HUDEP-2 (cell line): Measurements from ENCODE around the gene SP7.
A peak's percentile ranks its signal among the peaks of the same experiment; 100 is the strongest.
"Not testable (repeated sequence)": the region's sequence is repeated elsewhere in the genome, so short reads cannot be mapped to it uniquely, and the experiment has no call there.

Source experiments
- DNase-seq, 76 experiments: peaks; one replicate each; lab custom pipeline; 2025; ENCODE audit not compliant: unreplicated experiment in 76 of 76; lab: John Stamatoyannopoulos, UW

Gene SP7

DNA sequence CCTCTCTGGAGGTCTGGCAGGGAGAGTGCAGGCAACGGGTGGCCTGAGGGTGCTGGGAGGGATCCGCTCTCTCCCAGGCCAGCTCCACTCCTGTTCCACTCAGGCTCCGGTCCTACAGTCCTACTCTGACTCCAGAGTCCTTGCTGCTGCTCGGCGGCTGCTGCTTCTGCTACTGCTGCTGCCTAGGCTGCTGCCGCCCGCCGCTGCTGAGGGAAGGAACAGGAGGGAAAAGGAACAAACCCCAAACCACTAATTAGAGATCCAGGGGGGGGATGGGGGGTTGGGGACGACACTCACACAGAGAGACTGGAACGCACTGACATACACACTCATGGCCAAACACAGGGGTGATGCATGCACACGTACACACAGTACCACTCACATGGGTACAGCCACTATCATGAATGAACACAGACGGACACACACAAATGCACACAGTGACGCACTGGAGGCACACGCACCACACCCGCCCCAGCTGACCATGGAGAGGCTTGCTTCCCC lies at the start of gene SP7:
Gene SP7 (minus strand): TSS at position 174 of the 501 bp plus-strand sequence. CDS start 708 bp downstream, outside the sequence.
- DNase-seq: no peak

DNA sequence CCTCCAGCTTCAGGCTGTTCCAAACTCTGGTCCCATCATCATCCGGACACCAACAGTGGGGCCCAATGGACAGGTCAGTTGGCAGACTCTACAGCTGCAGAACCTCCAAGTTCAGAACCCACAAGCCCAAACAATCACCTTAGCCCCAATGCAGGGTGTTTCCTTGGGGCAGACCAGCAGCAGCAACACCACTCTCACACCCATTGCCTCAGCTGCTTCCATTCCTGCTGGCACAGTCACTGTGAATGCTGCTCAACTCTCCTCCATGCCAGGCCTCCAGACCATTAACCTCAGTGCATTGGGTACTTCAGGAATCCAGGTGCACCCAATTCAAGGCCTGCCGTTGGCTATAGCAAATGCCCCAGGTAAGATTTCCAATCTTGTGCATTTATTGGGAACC lies 47.1 kb upstream of the SP7 start:
- DNase-seq: no peak

DNA sequence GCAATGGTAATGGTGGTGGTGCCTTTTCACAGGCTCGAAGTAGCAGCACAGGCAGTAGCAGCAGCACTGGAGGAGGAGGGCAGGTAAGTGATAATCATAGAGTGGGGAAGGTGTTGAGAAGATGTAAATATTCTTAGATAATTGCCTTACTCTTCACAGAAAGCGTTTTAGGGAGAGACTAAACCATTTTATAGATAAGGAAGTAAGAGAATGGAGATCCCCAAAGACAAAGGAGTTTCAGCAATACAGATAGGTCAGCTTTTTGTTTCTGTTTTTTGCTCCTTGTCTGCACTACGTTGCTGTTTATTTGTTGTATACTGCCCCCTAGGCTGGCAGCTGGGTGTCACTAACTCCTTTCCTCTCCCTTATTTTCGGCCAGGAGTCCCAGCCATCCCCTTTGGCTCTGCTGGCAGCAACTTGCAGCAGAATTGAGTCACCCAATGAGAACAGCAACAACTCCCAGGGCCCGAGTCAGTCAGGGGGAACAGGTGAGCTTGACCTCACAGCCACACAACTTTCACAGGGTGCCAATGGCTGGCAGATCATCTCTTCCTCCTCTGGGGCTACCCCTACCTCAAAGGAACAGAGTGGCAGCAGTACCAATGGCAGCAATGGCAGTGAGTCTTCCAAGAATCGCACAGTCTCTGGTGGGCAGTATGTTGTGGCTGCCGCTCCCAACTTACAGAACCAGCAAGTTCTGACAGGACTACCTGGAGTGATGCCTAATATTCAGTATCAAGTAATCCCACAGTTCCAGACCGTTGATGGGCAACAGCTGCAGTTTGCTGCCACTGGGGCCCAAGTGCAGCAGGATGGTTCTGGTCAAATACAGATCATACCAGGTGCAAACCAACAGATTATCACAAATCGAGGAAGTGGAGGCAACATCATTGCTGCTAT lies 45.8 kb upstream of the SP7 start:
- DNase-seq: peak in 63 of 76 experiments; percentile 8 to 73 (median 44)

DNA sequence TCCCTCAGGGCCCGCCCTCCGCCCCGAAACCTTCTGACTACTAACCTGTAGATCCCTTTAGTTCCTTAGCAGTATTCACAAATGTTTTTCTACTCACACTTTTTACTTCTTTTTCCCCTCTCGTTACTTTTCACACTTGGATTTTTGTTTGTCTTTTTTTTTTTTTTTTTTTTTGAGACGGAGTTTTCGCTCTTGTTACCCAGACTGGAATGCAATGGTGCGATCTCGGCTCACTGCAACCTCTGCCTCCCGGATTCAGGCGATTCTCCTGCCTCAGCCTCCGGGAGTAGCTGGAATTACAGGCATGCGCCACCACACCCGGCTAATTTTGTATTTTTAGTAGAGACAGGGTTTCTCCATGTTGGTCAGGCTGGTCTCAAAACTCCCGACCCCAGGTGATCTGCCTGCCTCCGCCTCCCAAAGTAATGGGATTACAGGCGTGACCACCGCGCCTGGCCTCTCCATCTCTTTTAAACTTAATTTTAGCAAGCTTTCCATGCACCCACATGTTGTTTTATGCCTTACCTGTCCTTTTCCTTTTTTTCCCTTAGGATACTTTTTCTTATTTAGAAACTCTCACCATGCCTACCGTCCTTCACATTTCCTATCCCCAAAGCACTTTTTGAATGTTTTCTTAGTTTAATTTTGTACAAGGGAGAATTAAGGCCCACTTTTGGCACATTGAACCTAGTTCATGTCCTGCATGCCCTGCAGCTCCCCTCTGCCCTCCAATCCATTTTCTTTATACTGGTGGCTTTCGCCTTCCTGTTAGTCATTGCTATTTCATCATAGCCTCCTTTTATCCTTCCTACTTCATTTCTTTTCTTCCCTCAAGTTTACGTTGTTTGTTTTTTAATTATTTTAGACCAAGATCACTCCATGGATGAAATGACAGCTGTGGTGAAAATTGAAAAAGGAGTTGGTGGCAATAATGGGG lies 44.9 kb upstream of the SP7 start:
- DNase-seq: no peak

DNA sequence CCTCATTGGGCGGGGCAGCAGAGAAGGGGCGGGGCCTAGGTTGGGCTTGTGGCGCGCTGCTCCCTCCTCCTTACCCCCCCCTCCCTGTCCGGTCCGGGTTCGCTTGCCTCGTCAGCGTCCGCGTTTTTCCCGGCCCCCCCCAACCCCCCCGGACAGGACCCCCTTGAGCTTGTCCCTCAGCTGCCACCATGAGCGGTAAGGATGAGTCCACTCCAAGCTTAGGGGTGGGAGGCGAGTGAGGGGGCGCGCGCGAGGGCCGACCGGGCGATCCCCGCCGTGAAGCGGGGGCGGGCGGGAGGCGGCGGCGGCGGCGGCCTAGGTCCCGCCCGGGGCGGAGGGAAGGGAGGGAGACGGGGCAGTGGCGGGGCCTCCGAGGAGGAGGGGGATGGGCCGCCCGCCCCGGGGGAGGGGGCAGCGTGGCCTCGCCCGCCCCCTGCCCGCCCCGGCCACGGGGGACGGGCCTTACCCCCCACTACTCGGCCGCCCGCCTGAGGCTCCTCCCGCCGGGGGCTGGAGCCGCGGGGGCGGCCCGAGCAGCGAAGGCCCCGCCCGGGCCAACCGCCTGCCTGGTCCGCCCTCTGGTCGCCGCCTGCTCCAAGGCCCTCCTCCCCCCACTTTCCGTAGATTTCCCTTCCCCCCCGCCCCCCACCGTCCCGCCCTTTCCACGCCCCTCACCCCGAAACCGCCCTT lies 44.1 kb upstream of the SP7 start, which contains the start of gene SP1:
Gene SP1 (plus strand): TSS at position 73 of the 690 bp plus-strand sequence. CDS start 116 bp downstream, at position 189.
- DNase-seq: peak in 73 of 76 experiments; percentile 39 to 91 (median 83)

DNA sequence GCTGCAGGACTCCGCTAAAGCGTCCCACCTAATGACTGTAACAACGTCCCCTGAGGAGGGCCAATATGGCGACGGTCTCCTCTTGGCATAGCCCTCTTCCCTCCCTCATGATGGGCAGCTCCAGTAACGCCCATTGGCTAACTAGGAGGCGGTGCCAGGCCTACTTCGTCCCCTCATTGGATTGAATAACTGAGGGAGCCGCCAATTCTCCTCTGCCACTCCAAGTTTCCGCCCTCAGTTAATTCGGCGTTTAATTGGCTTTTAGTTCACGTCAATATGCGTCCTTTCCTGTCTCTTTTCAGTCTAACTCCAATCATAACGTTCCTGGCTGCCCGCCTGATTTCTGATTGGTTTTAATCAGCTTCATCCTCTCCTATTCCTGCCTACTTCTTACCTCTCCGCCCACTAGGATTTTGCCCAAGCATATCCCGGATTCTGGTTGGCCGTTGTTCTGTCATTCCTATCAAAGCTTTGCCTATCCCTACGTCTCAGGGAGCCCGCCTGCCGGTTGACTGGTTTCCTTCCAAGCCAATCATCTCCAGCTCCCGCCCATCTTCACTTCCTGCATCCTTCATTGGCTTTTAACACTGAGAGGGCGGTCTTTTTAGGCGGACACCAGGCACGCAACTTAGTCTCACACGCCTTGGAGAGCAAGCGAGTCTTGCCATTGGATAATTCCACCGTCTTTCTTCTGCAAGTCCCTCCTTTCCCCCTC lies 43.4 kb upstream of the SP7 start:
- peak in 75 of 76 experiments; percentile 81 to 100 (median 100) for DNase-seq

DNA sequence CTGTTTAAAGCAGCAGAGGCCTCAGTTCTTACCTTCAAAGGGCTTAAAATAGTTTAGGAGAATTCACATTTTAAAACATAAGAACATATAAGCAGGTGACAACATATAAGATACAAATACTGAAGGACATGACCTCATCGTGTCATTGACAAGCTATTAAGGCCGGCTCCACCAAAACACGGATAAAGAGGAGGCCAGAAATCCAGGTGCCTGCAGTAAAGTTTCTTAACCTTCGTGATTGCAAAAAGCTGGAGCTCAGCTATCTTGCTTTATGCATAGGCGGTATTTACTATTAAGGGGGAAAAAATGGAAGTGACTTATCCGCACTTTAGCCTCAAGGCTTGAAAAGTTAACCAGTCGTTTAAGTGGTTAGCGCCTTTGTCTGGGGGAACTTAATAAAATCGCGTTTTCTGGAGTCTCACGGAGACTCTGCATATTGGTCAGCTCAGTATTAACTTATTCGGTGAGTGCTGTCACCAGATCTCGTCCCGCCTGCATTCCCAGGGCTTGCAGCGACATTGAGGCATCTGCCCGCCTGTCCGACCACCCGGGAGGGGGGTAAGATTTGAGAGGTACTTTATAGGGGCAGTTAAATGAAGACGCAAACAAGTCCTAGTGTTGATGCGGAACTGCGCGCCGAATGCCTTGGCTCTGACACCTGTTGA lies 42.7 kb upstream of the SP7 start:
- DNase-seq: peak in 2 of 76 experiments; percentile 24 to 45

DNA sequence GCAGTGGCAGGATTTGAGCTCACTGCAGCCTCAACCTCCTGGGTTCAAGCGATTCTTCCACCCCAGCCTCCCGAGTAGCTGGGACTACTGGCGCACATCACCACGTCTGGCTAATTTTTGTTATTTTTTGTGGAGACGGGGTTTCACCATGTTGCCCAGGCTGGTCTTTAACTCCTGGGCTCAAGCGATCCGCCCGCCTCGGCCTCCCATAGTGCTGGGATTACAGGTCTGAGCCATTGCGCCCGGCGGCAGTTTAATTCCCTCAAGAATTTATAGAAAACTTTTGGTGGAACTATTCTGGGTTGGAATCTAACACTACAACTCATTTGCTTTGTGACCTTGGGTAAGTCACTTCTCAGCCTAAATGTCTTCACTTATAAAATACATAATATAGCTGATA lies 42.1 kb upstream of the SP7 start:
- DNase-seq: no peak

DNA sequence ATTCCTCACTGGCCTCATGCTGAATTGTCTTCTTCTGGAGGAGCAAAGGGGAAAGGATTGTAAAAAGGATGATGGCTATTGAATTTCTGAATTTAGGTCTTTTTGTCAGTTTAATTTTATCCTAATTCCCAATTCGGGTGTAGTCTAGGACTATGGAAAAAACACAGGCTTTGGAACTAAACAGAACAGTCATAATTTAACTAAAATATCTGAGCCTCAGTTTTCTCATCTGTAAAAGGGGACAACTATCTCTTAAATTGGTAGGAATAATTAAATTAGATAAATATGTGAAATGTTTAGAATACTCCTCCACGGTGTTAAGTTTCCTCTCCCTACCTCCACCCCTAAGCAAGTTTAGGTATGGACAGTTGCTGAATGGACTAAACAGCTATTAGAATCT lies 40.6 kb upstream of the SP7 start:
- DNase-seq: no peak

DNA sequence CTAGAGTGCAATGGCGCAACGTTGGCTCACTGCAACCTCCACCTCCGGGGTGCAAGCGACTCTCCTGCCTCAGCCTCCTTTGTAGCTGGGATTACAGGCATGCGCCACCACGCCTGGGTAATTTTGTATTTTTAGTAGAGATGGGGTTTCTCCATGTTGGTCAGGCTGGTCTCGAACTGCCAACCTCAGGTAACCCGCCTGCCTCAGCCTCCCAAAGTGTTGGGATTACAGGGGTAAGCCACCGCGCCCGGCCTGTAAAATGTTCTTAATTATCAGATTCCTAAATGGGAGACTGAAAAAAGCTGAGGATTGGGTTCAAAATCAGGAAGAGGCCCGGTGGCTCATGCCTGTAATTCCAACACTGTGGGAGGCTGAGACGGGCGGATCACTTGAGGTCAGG lies 38.1 kb upstream of the SP7 start:
- DNase-seq: not testable (repeated sequence)

DNA sequence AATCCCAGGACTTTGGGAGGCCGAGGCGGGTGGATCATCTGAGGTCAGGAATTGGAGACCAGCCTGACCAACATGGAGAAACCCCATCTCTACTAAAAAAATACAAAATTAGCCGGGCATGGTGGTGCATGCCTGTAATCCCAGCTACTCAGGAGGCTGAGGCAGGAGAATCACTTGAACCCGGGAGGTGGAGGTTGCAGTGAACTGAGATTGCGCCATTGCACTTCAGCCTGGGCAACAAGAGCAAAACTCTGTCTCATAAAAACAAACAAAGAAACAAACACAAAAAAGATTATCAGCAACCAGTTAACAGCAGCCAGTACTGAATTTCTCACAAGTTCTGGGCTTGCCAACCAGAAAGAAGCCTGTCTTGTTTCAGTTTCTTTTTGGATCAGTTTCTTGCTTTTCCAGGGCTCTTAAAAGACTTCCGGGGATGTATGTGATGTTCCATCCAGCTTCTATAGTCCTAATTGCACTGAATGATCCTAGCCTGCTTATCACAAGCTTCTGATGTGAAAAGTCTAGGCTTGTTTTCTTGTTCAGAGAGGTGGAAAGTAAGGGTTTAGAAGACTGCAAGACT lies 37.5 kb upstream of the SP7 start:
- not testable (repeated sequence) for DNase-seq

DNA sequence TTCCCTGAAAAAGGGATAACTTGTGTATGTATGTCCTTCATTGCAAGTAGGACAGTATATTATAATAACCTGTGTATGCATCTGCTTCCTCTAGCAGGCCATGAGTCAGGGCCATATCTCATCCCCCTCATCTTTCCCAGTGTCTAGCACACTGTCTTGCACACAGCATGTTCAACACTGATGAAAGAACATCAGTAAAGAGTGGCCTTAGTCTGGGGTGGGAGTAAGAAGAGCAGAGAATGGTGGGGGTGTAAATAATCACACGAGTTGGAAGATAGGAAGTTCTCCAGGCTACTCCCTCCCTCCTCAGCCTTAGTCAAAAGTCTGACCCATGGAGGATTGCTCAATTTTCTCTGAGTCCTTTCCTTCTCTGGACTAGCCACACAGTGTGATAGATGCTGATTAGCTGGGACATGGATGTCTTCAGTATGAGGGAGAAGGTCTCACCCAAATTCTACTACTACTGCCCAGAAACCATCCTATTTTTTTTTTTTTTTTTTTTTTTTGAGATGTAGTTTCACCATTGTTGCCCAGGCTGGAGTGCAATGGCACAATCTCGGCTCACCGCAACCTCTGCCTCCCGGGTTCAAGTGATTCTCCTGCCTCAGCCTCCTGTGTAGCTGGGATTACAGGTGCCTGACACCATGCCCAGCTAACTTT lies 29.2 kb upstream of the SP7 start:
- DNase-seq: peak in 6 of 76 experiments; percentile 2 to 12 (median 8)

DNA sequence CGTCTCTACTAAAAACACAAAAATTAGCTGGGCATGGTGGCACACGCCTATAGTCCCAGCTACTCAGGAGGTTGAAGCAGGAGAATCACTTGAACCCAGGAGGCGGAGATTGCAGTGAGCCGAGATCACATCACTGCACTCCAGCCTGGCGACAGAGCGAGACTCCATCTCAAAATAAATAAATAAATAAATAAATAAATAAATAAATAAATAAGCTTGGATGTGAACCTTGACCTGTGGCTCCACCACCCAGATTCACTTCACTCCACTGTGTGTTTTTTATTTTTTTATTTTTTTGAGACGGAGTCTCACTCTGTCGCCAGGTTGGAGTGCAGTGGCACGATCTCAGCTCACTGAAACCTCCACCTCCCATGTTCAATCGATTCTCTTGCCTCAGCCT lies 25.5 kb upstream of the SP7 start:
- not testable (repeated sequence) for DNase-seq

DNA sequence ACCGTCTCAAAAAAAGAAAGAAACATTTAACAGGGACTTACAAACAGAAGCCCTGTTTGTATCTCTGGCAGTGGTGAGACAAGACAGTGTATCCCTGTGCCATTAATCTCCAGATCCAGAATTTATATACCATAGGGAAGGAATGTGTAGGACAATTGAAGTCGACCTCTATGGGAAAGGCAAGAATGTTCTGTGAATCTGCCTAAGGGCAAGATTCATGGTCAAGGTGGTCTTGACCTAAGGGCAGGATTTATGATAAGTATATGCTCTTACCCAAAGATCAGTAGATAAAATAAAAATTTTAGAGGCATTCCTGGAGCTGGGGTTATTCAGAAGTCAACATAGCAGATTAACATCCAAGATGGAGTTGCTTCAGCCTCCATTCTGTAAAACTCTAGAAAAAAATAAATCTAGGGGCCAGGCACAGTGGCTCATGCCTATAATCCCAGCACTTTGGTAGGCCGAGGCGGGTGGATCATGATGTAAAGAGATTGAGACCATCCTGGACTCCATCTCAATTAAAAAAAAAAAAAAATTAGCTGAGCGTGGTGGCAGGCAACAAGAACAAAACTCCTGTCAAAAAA lies 22.8 kb upstream of the SP7 start:
- DNase-seq: no peak

DNA sequence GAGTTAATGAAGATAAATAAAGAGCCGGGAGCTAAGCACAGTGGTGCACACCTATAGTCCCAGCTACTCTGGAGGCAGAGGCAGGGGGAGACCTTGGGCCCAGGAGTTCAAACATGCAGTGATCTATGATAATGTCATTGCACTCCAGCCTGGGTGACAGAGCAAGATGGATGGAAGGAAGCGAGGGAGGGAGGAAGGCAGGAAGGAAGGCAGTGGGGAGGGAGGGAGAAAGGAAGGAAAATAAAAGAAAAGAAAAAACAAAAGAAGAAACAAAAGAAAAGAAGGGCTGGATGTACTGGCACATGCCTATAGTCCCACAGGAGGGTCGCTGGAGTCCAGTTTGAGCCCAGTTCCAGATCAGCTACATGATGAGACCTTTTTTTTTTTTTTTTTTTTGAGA lies 19.0 kb upstream of the SP7 start:
- DNase-seq: no peak

DNA sequence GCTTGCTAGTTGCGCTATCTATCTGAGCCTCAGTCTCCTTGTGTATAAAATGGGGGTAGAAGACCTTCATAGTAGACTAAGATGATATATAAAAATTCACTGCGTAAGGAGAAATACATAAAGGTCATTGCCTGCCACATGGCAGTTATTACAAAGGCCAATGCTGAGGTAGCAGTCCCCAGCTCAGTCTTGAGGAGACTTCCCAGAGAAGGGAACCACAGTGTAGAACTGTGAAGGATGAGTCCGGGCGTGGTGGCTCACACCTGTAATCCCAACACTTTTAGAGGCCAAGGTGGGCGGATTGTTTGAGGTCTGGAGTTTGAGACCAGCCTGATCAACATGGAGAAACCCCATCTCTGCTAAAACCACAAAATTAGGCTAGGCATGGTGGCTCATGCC lies 17.1 kb upstream of the SP7 start:
- DNase-seq: no peak

DNA sequence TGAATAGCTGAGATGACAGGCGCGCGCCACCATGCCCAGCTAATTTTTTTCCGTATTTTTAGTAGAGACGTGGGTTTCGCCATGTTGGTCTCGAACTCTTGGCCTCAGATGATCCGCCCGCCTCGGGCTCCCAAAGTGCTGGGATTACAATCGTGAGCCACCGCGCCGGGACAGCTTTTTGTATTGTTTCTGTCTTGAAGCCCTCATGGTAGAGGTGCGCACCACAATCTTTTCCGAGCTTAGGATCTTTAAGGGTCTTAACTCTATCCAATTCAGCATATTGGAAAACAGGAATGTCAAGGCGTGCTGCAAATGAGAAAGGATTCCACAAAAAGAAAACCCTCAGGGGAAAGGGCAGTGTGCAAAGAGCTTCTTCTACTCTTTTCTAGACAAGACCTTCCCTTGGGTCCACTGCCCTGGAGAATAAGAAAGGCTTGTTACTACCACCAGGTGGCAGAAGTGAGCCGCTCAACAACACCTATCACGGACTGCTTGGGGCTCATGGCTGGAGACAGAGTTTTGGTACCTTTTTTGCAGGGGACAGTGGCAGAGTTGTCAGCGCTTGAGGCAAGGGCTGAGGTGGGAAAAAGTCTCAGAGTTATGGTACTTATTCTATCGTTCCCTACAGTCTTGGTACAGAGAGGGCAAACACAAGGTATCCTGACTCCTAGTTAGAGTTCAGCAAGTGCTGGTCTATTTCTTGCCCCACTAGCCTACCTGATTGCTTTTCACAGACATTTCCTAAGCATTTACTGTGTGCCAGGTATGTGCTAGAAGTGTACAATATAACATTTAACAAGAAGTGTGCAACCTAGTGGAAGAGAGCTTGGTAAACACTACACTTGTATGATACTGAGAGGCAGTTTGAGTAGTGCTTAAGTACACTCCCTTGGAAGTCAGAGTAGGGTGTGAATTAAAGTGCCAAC lies 16.4 kb upstream of the SP7 start:
- peak in 71 of 76 experiments; percentile 20 to 89 (median 66) for DNase-seq
